ENCODE data around the gene TP63.
A peak's percentile ranks its signal among the peaks of the same experiment; 100 is the strongest.

The TP63 gene

GRCh38 chr3:189927975-189928895, 297.0 kb downstream of the TP63 start:
- TF ChIP-seq CEBPB (IDR thresholded peaks at IDR 0.05) (no peak), TAF1 (IDR thresholded peaks at IDR 0.05; ENCODE audit: low read depth) (no peak), TEAD4 (IDR thresholded peaks at IDR 0.05) (no peak), EGR1 (IDR thresholded peaks at IDR 0.05) (no peak), TCF12 (IDR thresholded peaks at IDR 0.05; ENCODE audit: low read depth) (no peak), USF1 (IDR thresholded peaks at IDR 0.05) (no peak), FOXM1 (IDR thresholded peaks at IDR 0.05; ENCODE audit: borderline replicate concordance, low read depth) (no peak), RAD21 (IDR thresholded peaks at IDR 0.05; ENCODE audit: low read depth) (no peak)

- TF ChIP-seq TEAD4 (IDR thresholded peaks at IDR 0.05) (no peak), MAX (IDR thresholded peaks at IDR 0.05) (no peak), NFIC (IDR thresholded peaks at IDR 0.05) (no peak), FOXM1 (IDR thresholded peaks at IDR 0.05; ENCODE audit: borderline replicate concordance, low read depth) (no peak), CEBPB (IDR thresholded peaks at IDR 0.05) (no peak), YY1 (IDR thresholded peaks at IDR 0.05; ENCODE audit: low read depth) (no peak), ZBTB7A (IDR thresholded peaks at IDR 0.05; ENCODE audit: low read depth) (no peak), USF1 (IDR thresholded peaks at IDR 0.05) (no peak), RAD21 (IDR thresholded peaks at IDR 0.05; ENCODE audit: low read depth) (no peak), EGR1 (IDR thresholded peaks at IDR 0.05) (no peak), REST (IDR thresholded peaks at IDR 0.05; ENCODE audit: low read depth) (no peak), CREB1 (IDR thresholded peaks at IDR 0.05; ENCODE audit: low read depth) (no peak), TCF12 (IDR thresholded peaks at IDR 0.05; ENCODE audit: low read depth) (no peak)
Measured at GRCh38 chr3:189936201-189936945, 305.2 kb downstream of the TP63 start.

GRCh38 chr3:189937302-189938127, 306.3 kb downstream of the TP63 start:
- no peak for TF ChIP-seq EGR1 (IDR thresholded peaks at IDR 0.05)
- TF ChIP-seq NFIC (IDR thresholded peaks at IDR 0.05), result peak; percentile 81
- TF ChIP-seq FOXM1 (IDR thresholded peaks at IDR 0.05; ENCODE audit: borderline replicate concordance, low read depth), result peak; percentile 91
- TF ChIP-seq RAD21 (IDR thresholded peaks at IDR 0.05; ENCODE audit: low read depth), result peak; percentile 25
- TF ChIP-seq EP300 (IDR thresholded peaks at IDR 0.05; ENCODE audit: borderline replicate concordance), result peak; percentile 93; the same call in 1 of the 2 replicates
- TF ChIP-seq REST (IDR thresholded peaks at IDR 0.05; ENCODE audit: low read depth), result no peak
- peak; percentile 19; the same call in 1 of the 2 replicates for TF ChIP-seq USF1 (IDR thresholded peaks at IDR 0.05)
- 0 out of 2 replicates have a peak, but pooled peaks have one; percentile 34 for TF ChIP-seq CEBPB (IDR thresholded peaks at IDR 0.05)
- TF ChIP-seq MAX (IDR thresholded peaks at IDR 0.05), result peak; percentile 9; the same call in 1 of the 2 replicates
- TF ChIP-seq TEAD4 (IDR thresholded peaks at IDR 0.05), result peak; percentile 90
- TF ChIP-seq CREB1 (IDR thresholded peaks at IDR 0.05; ENCODE audit: low read depth), result no peak
- no peak for TF ChIP-seq ZBTB7A (IDR thresholded peaks at IDR 0.05; ENCODE audit: low read depth)
- TF ChIP-seq YY1 (IDR thresholded peaks at IDR 0.05; ENCODE audit: low read depth), result no peak
- peak; percentile 97 for TF ChIP-seq TCF12 (IDR thresholded peaks at IDR 0.05; ENCODE audit: low read depth)

GRCh38 chr3:189941125-189941524, 309.9 kb downstream of the TP63 start:
- TF ChIP-seq REST (IDR thresholded peaks at IDR 0.05; ENCODE audit: low read depth) (no peak), FOXM1 (IDR thresholded peaks at IDR 0.05; ENCODE audit: borderline replicate concordance, low read depth) (no peak)
